PC-3 (cell line): Measurements from ENCODE around the gene JADE2.

Experiments
- EZH2 ChIP-seq: fragments of 300-600 bp; sonication (generic); IDR thresholded peaks from one replicate; pipeline ENCODE4 v1.6.1; 2017; ENCODE audit warnings: antibody characterized with exemption, mild to moderate bottlenecking, low read length; ENCODE audit not compliant: unreplicated experiment
- TF ChIP-seq, protein P1 (sequence below): fragments of 300-600 bp; sonication (generic); conservative IDR thresholded peaks from 2 replicates; pipeline ENCODE4 v1.5.1; 2017; ENCODE audit warnings: antibody characterized with exemption, low read depth, mild to moderate bottlenecking, low read length

DNA sequence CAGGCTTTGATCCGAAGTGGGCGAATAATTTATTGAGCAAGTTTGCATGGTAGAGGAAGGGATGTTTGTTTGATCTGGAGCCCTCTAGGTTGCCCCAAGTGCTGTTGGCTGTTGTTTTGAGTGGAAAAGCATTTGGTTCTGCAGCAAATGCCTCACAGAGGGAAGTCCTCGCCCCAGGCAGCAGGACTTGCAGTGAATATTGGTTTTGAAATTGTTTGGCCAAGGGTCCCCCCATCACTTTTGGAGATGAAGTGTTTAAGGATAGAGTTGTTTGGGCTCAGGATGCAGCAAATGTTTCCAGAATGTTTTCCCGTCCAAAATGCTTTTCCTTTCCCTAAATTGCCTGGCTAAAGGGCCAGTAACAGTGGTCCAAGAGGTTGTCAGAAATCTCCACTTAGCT is 3.1 kb downstream of the JADE2 start:
- TF ChIP-seq, protein P1, sequence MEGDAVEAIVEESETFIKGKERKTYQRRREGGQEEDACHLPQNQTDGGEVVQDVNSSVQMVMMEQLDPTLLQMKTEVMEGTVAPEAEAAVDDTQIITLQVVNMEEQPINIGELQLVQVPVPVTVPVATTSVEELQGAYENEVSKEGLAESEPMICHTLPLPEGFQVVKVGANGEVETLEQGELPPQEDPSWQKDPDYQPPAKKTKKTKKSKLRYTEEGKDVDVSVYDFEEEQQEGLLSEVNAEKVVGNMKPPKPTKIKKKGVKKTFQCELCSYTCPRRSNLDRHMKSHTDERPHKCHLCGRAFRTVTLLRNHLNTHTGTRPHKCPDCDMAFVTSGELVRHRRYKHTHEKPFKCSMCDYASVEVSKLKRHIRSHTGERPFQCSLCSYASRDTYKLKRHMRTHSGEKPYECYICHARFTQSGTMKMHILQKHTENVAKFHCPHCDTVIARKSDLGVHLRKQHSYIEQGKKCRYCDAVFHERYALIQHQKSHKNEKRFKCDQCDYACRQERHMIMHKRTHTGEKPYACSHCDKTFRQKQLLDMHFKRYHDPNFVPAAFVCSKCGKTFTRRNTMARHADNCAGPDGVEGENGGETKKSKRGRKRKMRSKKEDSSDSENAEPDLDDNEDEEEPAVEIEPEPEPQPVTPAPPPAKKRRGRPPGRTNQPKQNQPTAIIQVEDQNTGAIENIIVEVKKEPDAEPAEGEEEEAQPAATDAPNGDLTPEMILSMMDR = no peak
- TF ChIP-seq EZH2 = no peak
